HTR-8/SVneo (cell line): ENCODE results near the gene TNFRSF13B.
"Not testable (repeated sequence)": the region's sequence is repeated elsewhere in the genome, so short reads cannot be mapped to it uniquely, and the experiment has no call there.

Experiments used
- DNase-seq: peaks from one replicate; pipeline ENCODE4 v3.0.0; 2011; ENCODE audit warnings: low spot score, mixed read lengths; ENCODE audit not compliant: insufficient read length
- FAIRE-seq: peaks from 2 replicates; lab custom pipeline; 2011; peaks lifted over from hg19 to GRCh38; lab: Jason Lieb, UNC

The TNFRSF13B gene

DNA sequence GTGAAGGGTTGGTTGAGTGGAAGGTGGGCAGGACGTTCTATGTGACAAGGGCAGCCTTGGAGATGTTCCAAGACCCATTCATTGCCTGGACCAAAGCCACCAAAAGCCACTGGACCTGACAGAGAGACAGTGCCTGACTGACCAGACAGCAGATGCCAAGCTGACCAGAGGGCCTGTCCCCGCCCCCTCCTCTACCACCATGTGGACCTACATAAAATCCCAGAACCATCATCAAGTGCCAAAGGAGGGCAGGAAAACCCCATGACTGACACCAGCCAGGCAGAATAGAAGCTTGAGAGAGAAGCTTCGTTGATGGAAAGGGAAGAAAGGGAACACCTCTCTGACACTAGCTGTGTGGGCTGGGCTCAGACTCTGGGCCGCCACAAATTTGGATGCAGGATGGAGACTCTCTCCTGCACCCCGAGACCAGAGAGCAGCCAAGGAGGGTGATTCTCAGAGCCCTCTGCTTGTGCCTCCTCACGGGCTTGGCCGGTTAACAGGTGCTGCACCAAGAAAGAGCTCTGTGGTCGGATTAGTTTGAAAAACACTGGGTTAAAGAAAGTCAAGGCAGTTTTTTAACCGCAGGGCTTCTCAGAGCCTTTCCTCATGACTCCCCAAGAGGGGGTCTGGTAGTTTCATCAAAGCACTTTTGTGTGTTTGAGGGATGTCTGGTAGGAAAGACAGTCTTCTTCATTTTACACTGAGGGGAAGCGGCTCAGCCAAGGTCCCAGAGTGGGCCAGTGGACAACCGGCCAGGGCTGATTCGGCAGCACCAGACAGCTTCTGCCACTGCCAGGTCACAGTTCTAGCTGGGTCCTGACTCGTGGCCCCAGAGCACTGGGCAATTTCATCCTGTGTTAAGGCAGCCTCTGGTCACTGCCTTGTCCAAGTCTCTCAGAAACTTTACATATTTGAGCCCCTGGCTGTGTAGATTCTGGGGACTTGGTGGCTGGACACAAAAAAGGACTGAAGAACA lies 1.7 kb downstream of the TNFRSF13B start:
- FAIRE-seq (peak; percentile 28), DNase-seq (no peak)

DNA sequence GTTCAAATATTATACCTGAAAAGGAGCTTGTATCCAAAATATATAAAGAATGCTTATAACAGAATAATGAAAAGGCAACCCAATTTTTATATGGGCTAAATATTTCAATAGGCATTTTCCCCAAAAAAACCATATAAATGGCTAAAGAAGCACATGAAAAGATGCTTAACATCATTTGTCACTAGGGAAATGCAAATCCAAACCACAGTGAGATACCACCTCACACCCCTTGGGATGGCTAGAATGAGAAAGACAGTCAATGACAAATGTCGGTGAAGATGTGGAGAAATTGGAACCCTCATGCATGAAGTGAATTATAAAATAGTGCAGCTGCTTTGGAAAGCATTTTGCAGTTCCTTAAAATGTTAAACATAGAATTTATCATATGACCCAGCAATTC lies 3.1 kb downstream of the TNFRSF13B start:
- FAIRE-seq (no peak), DNase-seq (no peak)

DNA sequence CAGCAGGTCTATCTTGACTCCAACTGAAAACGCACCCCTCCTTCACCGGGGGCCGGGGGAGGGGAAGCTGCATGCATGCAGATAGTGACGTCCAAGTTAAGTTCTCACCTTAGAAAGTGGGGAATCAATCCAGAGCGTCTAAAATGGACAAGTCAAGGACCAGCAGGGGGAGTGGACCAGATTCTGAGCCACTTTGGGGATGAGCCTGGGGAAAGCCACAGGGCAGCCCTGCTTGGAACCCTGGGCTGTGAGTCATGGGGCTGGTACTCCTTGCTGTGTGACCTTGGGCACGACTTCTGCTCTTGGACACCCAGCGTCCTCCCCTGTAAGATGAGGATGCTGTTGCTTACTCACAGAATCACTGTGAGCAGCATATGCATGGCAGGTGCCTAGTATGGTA lies 9.1 kb downstream of the TNFRSF13B start:
- DNase-seq (no peak), FAIRE-seq (peak; percentile 4)

- FAIRE-seq, result no peak
- no peak for DNase-seq
Measured at GRCh38 chr17:16961792-16962191, 10.1 kb downstream of the TNFRSF13B start.

GRCh38 chr17:16961022-16961421 lies 10.9 kb downstream of the TNFRSF13B start:
- peak; percentile 52 for FAIRE-seq
- not testable (repeated sequence) for DNase-seq

DNA sequence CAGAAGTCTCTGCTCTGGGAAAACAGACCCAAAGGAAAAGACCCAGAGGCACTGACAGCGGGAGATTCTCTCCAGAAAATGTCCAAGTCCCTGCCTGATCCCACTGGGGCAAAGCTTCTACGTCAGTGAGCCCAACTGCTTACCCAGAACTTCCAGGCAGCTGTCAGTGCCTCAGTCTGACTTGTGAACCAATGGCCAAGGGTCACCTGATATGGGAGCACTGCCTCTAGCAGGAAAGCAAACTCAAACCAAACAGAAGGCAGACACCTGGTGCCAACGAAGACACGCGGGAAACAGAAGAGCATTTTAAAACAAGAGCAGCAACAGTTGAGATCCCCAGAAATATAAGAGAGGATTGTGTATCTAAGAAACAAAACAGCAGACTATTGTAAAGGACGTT lies 16.9 kb downstream of the TNFRSF13B start:
- not testable (repeated sequence) for DNase-seq
- peak; percentile 74 for FAIRE-seq

GRCh38 chr17:16954521-16954920 lies 17.4 kb downstream of the TNFRSF13B start:
- FAIRE-seq (no peak), DNase-seq (no peak)

GRCh38 chr17:16953841-16954240 lies 18.1 kb downstream of the TNFRSF13B start:
- DNase-seq (no peak), FAIRE-seq (no peak)

DNA sequence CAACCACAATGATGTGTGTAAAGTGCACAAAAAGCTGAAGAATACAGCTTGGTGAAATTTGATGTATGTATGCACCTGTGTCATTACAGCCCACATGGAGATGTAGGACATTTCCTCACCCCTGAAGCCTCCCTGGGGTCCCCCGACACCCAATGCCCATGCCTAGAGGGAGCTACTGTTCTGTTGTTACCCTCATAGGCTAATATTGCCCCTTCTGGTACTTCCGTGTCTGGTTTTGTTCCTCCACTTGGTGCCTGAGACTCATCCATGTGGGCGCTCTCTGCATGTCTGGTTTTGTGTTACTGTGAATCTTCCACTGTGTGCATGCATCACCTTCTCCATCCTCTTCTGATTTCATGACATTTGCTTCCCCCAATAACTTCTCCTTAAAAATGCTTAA lies 18.6 kb downstream of the TNFRSF13B start:
- DNase-seq, result no peak
- no peak for FAIRE-seq

- DNase-seq (no peak), FAIRE-seq (no peak)
Measured at GRCh38 chr17:16952401-16952800, 19.5 kb downstream of the TNFRSF13B start.

DNA sequence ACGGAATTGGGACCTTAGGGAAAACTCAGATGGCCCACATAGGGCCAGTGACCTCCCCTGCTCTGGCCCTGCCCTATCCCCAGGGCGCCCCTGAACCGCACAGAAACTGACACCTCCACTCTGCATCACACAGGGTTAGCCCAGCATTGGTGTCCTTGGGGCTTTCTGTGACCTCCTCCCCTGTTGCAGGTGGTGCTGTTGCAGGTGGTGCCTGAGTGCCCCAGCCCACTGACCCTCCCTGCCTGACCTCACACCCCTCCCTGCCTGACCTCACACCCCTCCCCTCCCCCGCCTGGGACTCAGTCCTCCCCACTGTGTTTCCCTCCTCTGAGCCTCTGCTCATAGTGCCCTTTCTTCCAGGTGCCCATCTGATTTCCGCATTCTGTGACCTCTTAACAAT lies 21.4 kb downstream of the TNFRSF13B start:
- DNase-seq (no peak), FAIRE-seq (no peak)

- FAIRE-seq, result no peak
- no peak for DNase-seq
Measured at GRCh38 chr17:16948587-16949376, 23.1 kb downstream of the TNFRSF13B start.

DNA sequence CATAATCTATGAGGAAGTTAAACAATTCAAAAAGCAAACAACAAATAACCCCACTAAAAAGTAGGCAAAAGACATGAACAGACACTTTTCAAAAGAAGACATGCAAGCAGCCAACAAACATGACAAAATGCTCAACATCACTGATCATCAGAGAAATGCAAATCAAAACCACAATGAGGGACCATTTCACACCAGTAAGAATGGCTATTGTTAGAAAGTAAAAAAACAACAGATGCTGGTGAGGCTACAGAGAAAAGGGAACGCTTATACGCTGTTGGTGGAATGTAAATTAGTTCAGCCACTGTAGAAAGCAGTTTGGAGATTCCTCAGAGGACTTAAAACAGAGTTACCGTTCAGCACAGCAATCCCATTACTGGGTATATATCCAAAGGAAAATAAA lies 24.4 kb downstream of the TNFRSF13B start:
- DNase-seq (no peak), FAIRE-seq (peak; percentile 38)

DNA sequence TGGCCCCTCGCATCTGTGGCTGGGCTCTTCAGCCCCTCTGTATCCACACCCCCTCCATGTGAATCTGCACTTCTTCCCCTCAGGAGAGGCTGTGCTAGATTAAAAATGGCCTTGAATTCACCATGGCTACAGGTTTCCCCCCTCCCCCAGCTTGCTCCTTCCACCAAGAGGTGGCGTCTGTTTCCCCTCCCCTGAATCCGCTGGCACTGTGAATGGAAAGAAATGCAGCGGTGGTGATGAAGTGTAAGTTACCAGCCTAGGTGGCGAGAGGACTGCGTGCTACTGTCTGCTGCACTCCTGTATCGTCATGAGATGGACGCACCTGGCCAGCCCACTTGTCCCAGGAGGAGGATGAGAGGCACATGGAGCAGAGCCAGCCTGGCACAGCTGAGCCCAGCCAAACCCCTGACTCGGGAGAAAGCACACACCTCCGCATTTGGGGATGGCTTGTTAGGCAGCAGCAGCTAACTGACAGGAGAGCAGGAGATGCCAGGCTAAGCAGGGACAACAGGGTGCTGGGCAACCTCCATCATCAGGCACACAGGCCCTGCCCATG lies 26.2 kb downstream of the TNFRSF13B start:
- DNase-seq (no peak), FAIRE-seq (peak; percentile 65)

DNA sequence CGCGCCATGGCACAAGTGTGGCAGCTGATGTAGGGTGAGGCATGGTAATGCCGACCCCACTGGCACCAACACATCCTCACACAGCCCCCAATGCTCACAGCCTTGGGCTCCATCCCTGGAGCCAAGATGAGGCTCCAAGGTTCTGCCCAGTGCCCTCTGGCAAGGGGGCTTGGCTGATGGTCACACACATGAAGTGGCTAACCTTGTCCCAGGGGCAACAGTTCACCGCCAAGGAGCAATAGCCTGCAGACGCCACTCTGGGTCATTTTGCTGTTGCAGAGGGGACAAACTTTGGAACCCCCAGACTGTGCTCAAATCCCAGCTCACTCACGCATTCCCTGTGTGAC lies 26.8 kb downstream of the TNFRSF13B start:
- FAIRE-seq (no peak), DNase-seq (no peak)

GRCh38 chr17:16944334-16945135 lies 27.4 kb downstream of the TNFRSF13B start:
- no peak for FAIRE-seq
- DNase-seq, result no peak

DNA sequence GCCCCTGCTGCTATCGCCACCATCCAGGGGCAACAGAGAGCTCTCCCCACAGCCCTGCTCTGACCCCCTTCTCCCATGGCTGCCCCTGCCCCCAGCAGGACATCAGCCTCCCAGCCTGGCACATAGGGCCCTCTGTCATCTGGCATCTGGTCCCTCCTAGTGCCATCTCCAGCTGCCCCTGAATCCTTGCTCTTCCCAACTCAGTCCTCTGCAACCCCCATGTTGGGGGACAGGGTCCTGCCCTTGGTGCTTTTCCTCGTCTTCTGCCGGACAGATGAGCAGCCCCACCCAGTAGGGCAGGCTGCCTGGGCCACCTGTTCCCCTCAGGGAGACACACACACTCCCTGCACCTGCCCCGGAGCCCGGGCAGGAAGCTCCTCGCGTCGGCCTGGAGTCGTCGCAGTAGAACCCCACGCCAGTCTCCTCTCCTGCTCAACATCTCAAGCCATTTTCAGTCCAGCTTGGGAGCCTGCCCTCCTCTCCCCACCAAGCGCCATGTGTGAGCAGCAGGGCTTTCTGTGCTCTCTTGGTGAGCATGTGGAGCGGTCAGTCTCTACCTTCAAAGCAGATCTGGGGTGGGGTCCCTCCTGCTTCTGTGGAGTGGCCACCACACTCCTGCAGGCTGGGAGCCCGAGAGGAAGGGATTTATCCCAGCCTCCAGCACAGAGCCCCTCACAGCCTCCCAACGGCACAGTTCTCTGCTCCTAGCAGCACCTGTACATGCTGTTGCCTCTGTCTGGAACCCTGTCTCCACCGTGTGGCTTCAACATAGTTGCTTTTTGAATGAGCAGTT lies 28.2 kb downstream of the TNFRSF13B start:
- no peak for DNase-seq
- FAIRE-seq, result no peak

DNA sequence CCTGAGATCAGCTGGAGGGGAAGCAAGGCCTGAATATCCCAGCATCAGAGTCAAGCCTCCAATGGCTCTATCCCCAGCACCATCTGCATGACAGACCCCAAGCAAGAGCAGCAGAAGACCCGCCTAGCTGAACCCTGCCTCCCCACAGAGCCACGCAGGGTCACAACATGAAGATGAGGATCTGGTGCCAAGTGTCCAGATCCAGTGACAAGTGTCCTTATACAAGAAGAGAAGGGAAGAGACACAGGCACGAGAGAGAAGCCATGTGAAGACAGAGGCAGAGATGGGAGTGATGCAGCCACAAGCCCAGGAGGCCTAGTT lies 28.9 kb downstream of the TNFRSF13B start:
- DNase-seq, result no peak
- FAIRE-seq, result no peak
